Left lung (tissue), 10 donors: ENCODE data around the gene CROCC2. TPM values are rescaled to one million over a fixed set of nuclear protein-coding genes. Genes with fewer than 3 reads are reported as not detected.

ENCODE experiments used
- ATAC-seq: fragments of 200-7000 bp; cut with Tn5 transposase; one replicate; pipeline ENCODE4 v1.9.1; 2020; ENCODE audit warnings: moderate library complexity
- DNase-seq, 4 donors: peaks; one replicate each; pipeline ENCODE4 v3.0.0-alpha.2; 2013 to 2020
- H3K27ac ChIP-seq, 2 donors: fragments of 200-600 bp; sonication (generic) in 1 of 2; one replicate each; pipeline versions ENCODE4 v1.5.0 to v1.8.0; 2020 to 2021
- H3K27me3 ChIP-seq, 2 donors: fragments of 200-600 bp; sonication (generic) in 1 of 2; one replicate each; pipeline versions ENCODE4 v1.5.0 to v1.8.0; 2020 to 2021
- H3K36me3 ChIP-seq, 2 donors: fragments of 200-600 bp; sonication (generic) in 1 of 2; one replicate each; pipeline versions ENCODE4 v1.5.0 to v1.8.0; 2020 to 2021
- H3K4me1 ChIP-seq, 2 donors: fragments of 200-600 bp; one replicate each; pipeline ENCODE4 v1.8.0; 2021
- H3K4me3 ChIP-seq, 2 donors: fragments of 200-600 bp; sonication (generic) in 1 of 2; one replicate each; pipeline versions ENCODE4 v1.5.0 to v1.8.0; 2020 to 2021; ENCODE audit warnings: mild to moderate bottlenecking in 1 of 2
- H3K9me3 ChIP-seq, 2 donors: fragments of 200-600 bp; sonication (generic) in 1 of 2; one replicate each; pipeline versions ENCODE4 v1.5.0 to v1.8.0; 2020 to 2021
- intact Hi-C, 2 donors: fragments of 100-400 bp; cut with DNase I; formaldehyde crosslinking; loops; one replicate each; pipeline versions ENCODE4 v1.11.2 to v1.14.2; 2022
- polyA plus RNA-seq, 6 donors: library from polyadenylated mRNA; unstranded; fragments of 120-200 nt; gene quantifications; one replicate each; pipeline ENCODE4 v1.2.1, GENCODE V29; 2013; ENCODE audit not compliant: insufficient read length in 6 of 6
- total RNA-seq, 2 donors: library from RNA; stranded (reverse); fragmentation: NEBNext Ultra II Directional; extraction: Animal tissue kit (Norgen Biotek cat#: 25700); gene quantifications; one replicate each; pipeline ENCODE4 v1.2.1, GENCODE V29; 2021
- TF ChIP-seq, protein P1 (sequence below), 2 donors: fragments of 200-600 bp; sonication (generic) in 1 of 2; IDR thresholded peaks; one replicate each; pipeline versions ENCODE4 v1.5.0 to v1.8.0; 2021; ENCODE audit warnings: antibody characterized with exemption in 2 of 2
- donor health status: DM: no; HTN: yes; CAD: no.
- donor health status: DM: no; HTN: no; CAD: no.

The CROCC2 gene
- total and polyA plus RNA-seq, 8 donors = 0.32 to 4.4 (median 2.3) TPM

DNA sequence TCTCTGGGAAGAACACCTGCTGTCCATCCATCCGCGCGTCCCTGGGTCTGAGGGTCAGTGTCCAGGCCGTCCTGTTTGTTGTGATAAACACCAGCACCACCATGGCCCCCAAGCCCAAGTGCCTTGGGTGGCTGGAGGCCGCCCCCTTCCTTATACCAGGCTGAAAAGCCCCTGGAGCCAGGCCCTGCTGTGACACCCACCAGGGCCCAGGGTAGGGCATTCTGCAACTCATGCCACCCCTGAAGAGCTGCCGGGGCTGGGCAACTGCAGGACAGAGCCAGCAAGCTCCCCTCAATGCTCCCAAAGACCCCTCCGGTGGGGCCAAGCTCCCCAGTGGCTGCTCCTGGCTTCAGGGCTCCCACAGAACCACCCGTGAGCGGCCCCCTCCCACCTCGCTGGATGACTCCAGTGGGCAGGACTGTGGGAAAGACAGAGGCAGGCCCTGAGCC lies 60.3 kb downstream of the CROCC2 start:
- TF ChIP-seq, protein P1, sequence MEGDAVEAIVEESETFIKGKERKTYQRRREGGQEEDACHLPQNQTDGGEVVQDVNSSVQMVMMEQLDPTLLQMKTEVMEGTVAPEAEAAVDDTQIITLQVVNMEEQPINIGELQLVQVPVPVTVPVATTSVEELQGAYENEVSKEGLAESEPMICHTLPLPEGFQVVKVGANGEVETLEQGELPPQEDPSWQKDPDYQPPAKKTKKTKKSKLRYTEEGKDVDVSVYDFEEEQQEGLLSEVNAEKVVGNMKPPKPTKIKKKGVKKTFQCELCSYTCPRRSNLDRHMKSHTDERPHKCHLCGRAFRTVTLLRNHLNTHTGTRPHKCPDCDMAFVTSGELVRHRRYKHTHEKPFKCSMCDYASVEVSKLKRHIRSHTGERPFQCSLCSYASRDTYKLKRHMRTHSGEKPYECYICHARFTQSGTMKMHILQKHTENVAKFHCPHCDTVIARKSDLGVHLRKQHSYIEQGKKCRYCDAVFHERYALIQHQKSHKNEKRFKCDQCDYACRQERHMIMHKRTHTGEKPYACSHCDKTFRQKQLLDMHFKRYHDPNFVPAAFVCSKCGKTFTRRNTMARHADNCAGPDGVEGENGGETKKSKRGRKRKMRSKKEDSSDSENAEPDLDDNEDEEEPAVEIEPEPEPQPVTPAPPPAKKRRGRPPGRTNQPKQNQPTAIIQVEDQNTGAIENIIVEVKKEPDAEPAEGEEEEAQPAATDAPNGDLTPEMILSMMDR (IDR thresholded peaks at IDR 0.05) = no peak
- Histone ChIP-seq H3K4me3 (no peak overlapping the region), H3K27ac (no peak overlapping the region), H3K4me1 (peaks cover 0 to 9% of the 10 kb centered on the region in 2 donors), H3K36me3 (no peaks in the 10 kb centered on the region), H3K27me3 (no peaks in the 10 kb centered on the region), H3K9me3 (no peaks in the 10 kb centered on the region)
- intact Hi-C loops = no loop called here
- ATAC-seq (no peak), DNase-seq (peak in 1 of 4 donors; percentile 22)

DNA sequence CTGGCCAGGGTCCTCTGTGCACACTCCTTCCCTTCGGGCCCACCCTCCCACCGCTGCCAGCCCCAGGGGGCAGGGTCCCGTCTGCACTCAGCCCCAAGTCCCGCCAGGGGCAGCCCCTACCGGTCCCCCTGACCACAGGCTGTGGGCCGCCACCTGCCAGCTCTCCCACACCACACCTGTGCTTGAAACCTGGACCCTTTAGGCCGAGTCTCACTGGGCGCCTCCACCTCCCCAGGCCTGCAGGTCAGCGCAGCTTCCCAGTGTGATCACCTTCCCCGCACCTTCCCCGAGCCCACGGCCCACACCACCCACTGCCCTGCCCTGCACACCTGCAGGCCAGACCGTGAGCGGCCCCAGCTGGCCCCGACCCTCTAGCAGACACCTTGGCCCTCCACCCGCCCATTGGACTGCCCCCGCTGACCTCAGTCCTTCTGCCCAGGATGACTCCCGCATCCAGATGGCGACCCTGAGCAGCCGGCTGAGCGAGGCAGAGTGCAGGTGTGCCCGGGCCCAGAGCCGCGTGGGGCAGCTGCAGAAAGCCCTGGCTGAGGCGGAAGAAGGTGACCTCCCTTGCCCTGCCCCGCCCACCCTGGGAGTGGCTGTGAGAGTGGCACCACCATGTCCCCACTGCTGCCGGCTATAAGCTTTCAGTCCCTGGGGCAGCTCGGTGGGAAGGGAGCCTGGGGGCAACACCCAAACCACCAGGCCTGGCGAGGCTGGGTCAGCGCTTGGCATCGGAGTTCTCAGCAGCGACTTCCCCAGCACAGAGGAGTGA lies 61.0 kb downstream of the CROCC2 start:
- ATAC-seq (no peak), DNase-seq (peak in 1 of 4 donors; percentile 32)
- Histone ChIP-seq H3K27ac (no peak overlapping the region), H3K4me3 (no peak overlapping the region), H3K9me3 (no peaks in the 10 kb centered on the region), H3K27me3 (no peaks in the 10 kb centered on the region), H3K36me3 (no peaks in the 10 kb centered on the region), H3K4me1 (peaks cover 0 to 9% of the 10 kb centered on the region in 2 donors)
- intact Hi-C loops = no loop called here
- TF ChIP-seq, protein P1 (IDR thresholded peaks at IDR 0.05) = no peak

DNA sequence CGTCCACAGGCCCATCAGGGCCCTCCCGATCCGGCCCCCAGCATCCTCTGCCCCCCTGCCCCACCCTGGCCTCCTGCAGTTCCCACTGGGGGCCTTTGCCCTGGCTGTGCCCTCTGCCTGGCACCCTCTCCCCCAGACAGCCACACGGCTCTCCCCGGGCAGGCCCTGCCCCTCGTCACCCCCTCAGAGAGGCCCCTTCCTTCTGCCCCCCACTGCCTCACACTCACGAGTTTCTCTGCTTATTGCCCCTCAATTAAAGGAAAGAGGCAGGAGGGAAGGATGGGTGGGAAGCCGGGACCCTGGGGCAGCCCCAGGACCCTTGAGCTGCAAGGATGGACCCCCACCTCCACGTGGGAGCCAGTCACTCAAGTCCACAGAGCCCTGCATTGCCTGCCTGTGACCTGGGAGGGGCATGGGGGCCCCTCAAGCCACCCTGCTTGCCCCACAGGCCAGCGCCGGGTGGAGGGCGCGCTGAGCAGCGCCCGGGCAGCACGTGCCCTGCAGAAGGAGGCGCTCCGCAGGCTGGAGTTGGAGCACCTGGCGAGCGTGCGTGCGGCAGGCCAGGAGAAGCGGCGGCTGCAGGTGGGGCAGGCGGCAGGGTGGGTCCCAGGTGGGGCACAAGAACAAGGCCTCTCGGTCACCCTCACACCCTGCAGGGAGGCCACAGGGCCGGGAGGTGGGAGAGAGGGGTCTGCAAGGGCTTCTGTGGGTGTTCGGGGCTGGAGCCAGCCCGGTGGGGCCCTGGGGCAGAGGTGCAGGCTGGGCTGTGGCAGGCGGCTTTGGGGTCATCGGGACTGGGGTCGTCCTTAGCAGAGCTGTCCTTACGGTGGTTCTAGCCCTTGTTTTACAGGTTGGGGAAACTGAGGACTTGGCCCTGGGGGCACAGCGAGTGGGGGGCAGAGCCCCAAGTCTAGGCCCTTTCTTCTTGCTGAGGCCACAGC lies 61.8 kb downstream of the CROCC2 start:
- H3K9me3 ChIP-seq = no peaks in the 10 kb centered on the region
- no peak overlapping the region for H3K27ac ChIP-seq
- peaks cover 0 to 9% of the 10 kb centered on the region in 2 donors for H3K4me1 ChIP-seq
- no peak for ATAC-seq
- no peaks in the 10 kb centered on the region for H3K27me3 ChIP-seq
- no peak overlapping the region for H3K4me3 ChIP-seq
- peak in 1 of 4 donors; percentile 27 for DNase-seq
- no peaks in the 10 kb centered on the region for H3K36me3 ChIP-seq
- intact Hi-C loops = no loop called here
- TF ChIP-seq, protein P1 (IDR thresholded peaks at IDR 0.05) = no peak

DNA sequence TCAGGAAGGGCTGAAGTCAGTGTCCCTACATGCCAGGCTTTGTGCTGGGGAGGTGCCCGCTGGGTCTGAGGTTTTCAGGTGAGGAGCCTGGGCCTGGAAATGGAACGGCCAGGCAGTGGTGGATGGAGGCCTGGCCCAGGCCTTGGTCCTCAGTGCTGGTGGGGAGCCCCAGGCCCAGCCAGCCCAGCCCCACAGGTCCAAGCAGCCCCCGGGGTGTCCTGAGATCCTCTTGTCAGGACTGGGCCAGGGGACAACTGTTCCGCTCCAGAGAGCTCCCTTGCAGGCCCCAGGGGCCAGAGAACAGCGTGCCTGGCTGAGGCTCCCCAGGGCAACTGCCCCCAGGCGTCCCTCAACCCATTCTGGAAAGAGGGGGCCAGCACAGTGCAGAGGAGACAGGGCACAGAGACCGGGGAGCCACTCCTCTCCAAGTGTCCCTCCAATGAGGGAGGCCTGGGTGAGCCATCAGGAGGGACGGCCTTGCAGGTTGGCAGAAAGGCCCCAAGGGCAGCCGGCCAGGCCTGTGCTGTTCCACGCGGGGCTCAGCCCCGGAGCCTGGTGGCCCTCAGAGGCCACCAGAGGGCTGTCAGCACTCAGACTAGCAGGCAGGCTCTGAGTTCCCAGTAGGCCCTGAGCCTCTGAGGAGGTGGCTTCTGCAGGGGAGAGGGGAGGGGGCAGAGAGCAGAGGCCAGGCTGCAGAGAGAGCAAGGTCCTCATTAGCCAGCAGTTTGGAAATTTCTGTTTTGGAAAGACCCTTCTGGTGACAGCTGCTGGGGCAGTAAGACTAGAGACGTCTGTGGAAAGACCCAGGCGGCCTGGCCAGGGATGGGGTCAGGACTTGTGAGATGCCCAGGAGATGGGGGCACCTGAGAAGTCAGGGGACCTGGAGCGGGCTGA lies 62.8 kb downstream of the CROCC2 start:
- Histone ChIP-seq H3K27ac (no peak overlapping the region), H3K27me3 (no peaks in the 10 kb centered on the region), H3K9me3 (no peaks in the 10 kb centered on the region), H3K36me3 (no peaks in the 10 kb centered on the region), H3K4me3 (no peak overlapping the region), H3K4me1 (peaks cover 0 to 9% of the 10 kb centered on the region in 2 donors)
- TF ChIP-seq, protein P1 (IDR thresholded peaks at IDR 0.05) = no peak
- intact Hi-C loops = no loop called here
- ATAC-seq (no peak), DNase-seq (peak in 2 of 4 donors; percentile 53 to 79)
